Prostate gland (tissue), 2 donors: ENCODE measurements around the gene TRMT61B. TPM values are rescaled to one million over a fixed set of nuclear protein-coding genes. Genes with fewer than 3 reads are reported as not detected.

Experiments
- DNase-seq: peaks from one replicate; pipeline ENCODE4 v3.0.0-alpha.2; 2019; ENCODE audit warnings: low spot score
- H3K27ac ChIP-seq, 2 donors: fragments of 200-600 bp; sonication (generic); 2 replicates each; pipeline ENCODE4 v1.5.1; 2017 to 2019
- H3K27me3 ChIP-seq: fragments of 200-600 bp; sonication (generic); replicated peaks from 2 replicates; pipeline ENCODE4 v1.5.1; 2019; ENCODE audit not compliant: insufficient read depth
- H3K36me3 ChIP-seq, 2 donors: fragments of 200-600 bp; sonication (generic); 1 replicate in 1 of 2; 2 replicates in 1 of 2; pipeline versions ENCODE4 v1.5.1 to v1.8.1; 2017 to 2019
- H3K4me1 ChIP-seq: fragments of 200-600 bp; sonication (generic); replicated peaks from 2 replicates; pipeline ENCODE4 v1.5.1; 2019
- H3K4me3 ChIP-seq, 2 donors: fragments of 200-600 bp; sonication (generic); 2 replicates each; pipeline ENCODE4 v1.5.1; 2017 to 2019
- H3K9me3 ChIP-seq: fragments of 200-600 bp; sonication (generic); 2 replicates; pipeline ENCODE4 v1.5.1; 2017
- CTCF ChIP-seq, 4 experiments: fragments of 200-600 bp in 2 of 4; fragments of 450-650 bp in 2 of 4; sonication (generic) in 2 of 4; IDR thresholded peaks; 1 replicate in 3 of 4; 2 replicates in 1 of 4; pipeline ENCODE4 v1.5.1; 2016 to 2019; ENCODE audit warnings: antibody characterized with exemption in 4 of 4, mild to moderate bottlenecking in 2 of 4, moderate library complexity in 2 of 4
- POLR2A ChIP-seq: fragments of 450-650 bp; IDR thresholded peaks from one replicate; pipeline ENCODE4 v1.6.1; 2016; ENCODE audit warnings: antibody characterized with exemption, mild to moderate bottlenecking
- POLR2AphosphoS5 ChIP-seq: sonication (generic); formaldehyde crosslinking; IDR thresholded peaks from one replicate; pipeline ENCODE4 v1.6.1; 2017; ENCODE audit warnings: antibody characterized with exemption
- WGBS: methylation state at CpG from one replicate; pipeline ENCODE4 v1.1.5; 2018; 5-methylcytosine and 5-hydroxymethylcytosine counted together
- intact Hi-C: fragments of 100-400 bp; cut with DNase I; formaldehyde crosslinking; loops from one replicate; pipeline ENCODE4 v1.14.2; 2022
- total RNA-seq, 2 donors: library from RNA; depleted of rRNA; stranded (reverse); fragments of >200 nt; gene quantifications; one replicate each; pipeline ENCODE4 v1.1.0, GENCODE V29; 2016

TRMT61B gene
- total RNA-seq, 2 donors from 2014 or later = 19.6 to 26.4 TPM

- no peak for DNase-seq
- Histone ChIP-seq H3K4me1 (peaks cover 5% of the 10 kb centered on the region), H3K4me3 (no peak overlapping the region), H3K9me3 (no peaks in the 10 kb centered on the region), H3K27ac (no peak overlapping the region), H3K27me3 (no peaks in the 10 kb centered on the region), H3K36me3 (no peaks in the 10 kb centered on the region)
- intact Hi-C loops = no loop called here
- no peak for TF ChIP-seq POLR2AphosphoS5
- no peak for TF ChIP-seq POLR2A
- no peak for TF ChIP-seq CTCF (IDR thresholded peaks at IDR 0.05)
- WGBS = 79% methylated on average over 3 of the region's 3 CpGs
Measured at GRCh38 chr2:28871620-28872019, 1.5 kb upstream of the TRMT61B start.

GRCh38 chr2:28869494-28870145, 489 bp downstream of the TRMT61B start:
- H3K9me3 ChIP-seq = no peaks in the 10 kb centered on the region
- H3K27ac ChIP-seq = peak overlapping the region; percentile 62 to 67
- intact Hi-C loops = no loop called here
- peaks cover 5% of the 10 kb centered on the region for H3K4me1 ChIP-seq
- under 1% methylated on average over 29 of the region's 29 CpGs for WGBS
- H3K36me3 ChIP-seq = no peaks in the 10 kb centered on the region
- TF ChIP-seq POLR2AphosphoS5 (no peak), CTCF (IDR thresholded peaks at IDR 0.05) (no peak), POLR2A (no peak)
- peak; percentile 7 for DNase-seq
- no peaks in the 10 kb centered on the region for H3K27me3 ChIP-seq
- H3K4me3 ChIP-seq = peak overlapping the region; percentile 60 to 66

GRCh38 chr2:28868611-28869010, 1.5 kb downstream of the TRMT61B start:
- TF ChIP-seq CTCF (IDR thresholded peaks at IDR 0.05) = no peak
- TF ChIP-seq POLR2AphosphoS5 = no peak
- TF ChIP-seq POLR2A = no peak
- intact Hi-C loops = no loop called here
- Histone ChIP-seq H3K36me3 (no peaks in the 10 kb centered on the region), H3K4me1 (peaks cover 5% of the 10 kb centered on the region), H3K9me3 (no peaks in the 10 kb centered on the region), H3K4me3 (no peak overlapping the region), H3K27me3 (no peaks in the 10 kb centered on the region), H3K27ac (no peak overlapping the region)
- no peak for DNase-seq
- WGBS = 80% methylated on average over 12 of the region's 12 CpGs

GRCh38 chr2:28855977-28856376, 14.1 kb downstream of the TRMT61B start:
- Histone ChIP-seq H3K4me3 (no peak overlapping the region), H3K36me3 (no peaks in the 10 kb centered on the region), H3K4me1 (no peaks in the 10 kb centered on the region), H3K9me3 (no peaks in the 10 kb centered on the region), H3K27me3 (no peaks in the 10 kb centered on the region), H3K27ac (no peak overlapping the region)
- TF ChIP-seq POLR2A (no peak), POLR2AphosphoS5 (no peak), CTCF (IDR thresholded peaks at IDR 0.05) (no peak)
- intact Hi-C loops = no loop called here
- DNase-seq = no peak

- no peaks in the 10 kb centered on the region for H3K27me3 ChIP-seq
- no peaks in the 10 kb centered on the region for H3K36me3 ChIP-seq
- intact Hi-C loops = no loop called here
Measured at GRCh38 chr2:28855193-28855592, 14.9 kb downstream of the TRMT61B start.

More at GRCh38 chr2:28855193-28855592, 14.9 kb downstream of the TRMT61B start:
- no peak for TF ChIP-seq CTCF (IDR thresholded peaks at IDR 0.05)
- no peak for TF ChIP-seq POLR2AphosphoS5
- no peak for TF ChIP-seq POLR2A
- H3K4me3 ChIP-seq = no peak overlapping the region
- no peak overlapping the region for H3K27ac ChIP-seq
- 76% methylated on average over 1 of the region's 1 CpG for WGBS
- no peaks in the 10 kb centered on the region for H3K9me3 ChIP-seq
- no peak for DNase-seq
- no peaks in the 10 kb centered on the region for H3K4me1 ChIP-seq
